ENCODE data around the gene ODC1. TPM values are rescaled to one million over a fixed set of nuclear protein-coding genes. Genes with fewer than 3 reads are reported as not detected.

ODC1 gene
- total and polyA plus RNA-seq, 12 donors, result 6.4 to 204 (median 23.1) TPM

- H3K4me3 ChIP-seq, result no peak overlapping the region
- peaks cover 0 to 7% of the 10 kb centered on the region in 2 donors for H3K4me1 ChIP-seq (replicated peaks in 1 of 2)
- no peak for TF ChIP-seq POLR2A (IDR thresholded peaks at IDR 0.05)
- TF ChIP-seq, protein P1, sequence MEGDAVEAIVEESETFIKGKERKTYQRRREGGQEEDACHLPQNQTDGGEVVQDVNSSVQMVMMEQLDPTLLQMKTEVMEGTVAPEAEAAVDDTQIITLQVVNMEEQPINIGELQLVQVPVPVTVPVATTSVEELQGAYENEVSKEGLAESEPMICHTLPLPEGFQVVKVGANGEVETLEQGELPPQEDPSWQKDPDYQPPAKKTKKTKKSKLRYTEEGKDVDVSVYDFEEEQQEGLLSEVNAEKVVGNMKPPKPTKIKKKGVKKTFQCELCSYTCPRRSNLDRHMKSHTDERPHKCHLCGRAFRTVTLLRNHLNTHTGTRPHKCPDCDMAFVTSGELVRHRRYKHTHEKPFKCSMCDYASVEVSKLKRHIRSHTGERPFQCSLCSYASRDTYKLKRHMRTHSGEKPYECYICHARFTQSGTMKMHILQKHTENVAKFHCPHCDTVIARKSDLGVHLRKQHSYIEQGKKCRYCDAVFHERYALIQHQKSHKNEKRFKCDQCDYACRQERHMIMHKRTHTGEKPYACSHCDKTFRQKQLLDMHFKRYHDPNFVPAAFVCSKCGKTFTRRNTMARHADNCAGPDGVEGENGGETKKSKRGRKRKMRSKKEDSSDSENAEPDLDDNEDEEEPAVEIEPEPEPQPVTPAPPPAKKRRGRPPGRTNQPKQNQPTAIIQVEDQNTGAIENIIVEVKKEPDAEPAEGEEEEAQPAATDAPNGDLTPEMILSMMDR (IDR thresholded peaks at IDR 0.05), result peak; percentile 94 to 98 (median 96)
- WGBS, 4 donors, result 10 to 50% (median 36%) methylated on average over 5 to 28 of the region's 28 CpGs
- H3K27ac ChIP-seq, result no peak overlapping the region
- intact Hi-C loops (cut with DNase I), result loop anchor here (2.0 to 10.0 kb wide), 6 partner anchors 230 to 638 kb away; no protein-coding TSS in a partner anchor
- no peaks in the 10 kb centered on the region for H3K9me3 ChIP-seq (replicated peaks in 1 of 3)
- no peaks in the 10 kb centered on the region for H3K27me3 ChIP-seq
- peaks cover 0 to 8% of the 10 kb centered on the region in 2 donors for H3K36me3 ChIP-seq (replicated peaks in 1 of 2)
- peak; percentile 67 to 84 (median 73) for DNase-seq
These were observed 13.0 kb downstream of the ODC1 start for GRCh38 chr2:10434886-10435819.

DNA sequence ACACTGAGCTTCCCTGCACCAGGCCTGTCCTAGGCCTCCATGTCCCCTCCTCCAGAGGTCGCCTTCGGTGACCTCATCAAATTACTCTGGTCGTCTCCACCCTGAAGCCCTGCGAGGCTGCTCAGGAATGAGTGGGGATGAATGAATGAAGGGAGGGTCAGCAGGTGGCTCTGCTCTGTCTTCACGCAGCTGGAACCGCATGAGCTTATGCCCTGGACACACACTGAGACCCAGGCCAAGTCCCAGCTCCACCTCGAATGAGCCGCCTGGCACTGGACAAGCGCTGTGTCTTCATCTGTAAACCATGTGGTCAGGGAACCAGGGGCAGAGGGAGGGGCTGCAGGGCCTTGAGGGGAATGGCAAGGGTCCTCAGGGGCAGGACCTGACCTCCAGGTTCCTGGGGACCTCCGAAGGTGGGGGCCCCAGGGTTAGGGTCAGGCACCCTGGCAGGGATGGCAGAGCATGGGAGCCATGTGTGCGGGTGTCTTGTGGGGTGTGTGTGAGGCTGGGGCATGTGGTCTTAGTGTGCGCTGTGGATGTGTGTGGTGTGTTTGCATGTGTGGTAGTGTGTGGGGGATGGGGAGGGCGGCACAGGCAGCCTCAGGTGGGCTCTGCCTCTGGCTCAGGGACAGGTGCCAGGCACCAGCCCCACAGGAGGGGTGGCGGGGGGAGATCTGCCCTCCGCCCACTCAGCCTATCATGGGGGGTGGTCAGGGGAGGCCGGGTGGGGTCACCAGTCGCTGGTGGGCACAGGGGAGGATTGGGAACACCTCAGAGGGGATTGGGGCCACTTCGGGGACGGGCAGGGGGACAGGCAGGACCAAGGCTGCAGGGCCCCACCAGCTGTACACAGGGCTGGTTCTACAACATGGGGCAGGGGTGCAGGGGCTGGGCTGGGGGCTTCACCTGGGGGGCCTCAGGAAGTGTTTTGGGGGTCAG is 13.9 kb downstream of the ODC1 start:
- no peak for DNase-seq
- Histone ChIP-seq H3K4me3 (no peak overlapping the region), H3K36me3 (replicated peaks in 1 of 2) (no peaks in the 10 kb centered on the region), H3K27ac (no peak overlapping the region), H3K27me3 (no peaks in the 10 kb centered on the region), H3K9me3 (replicated peaks in 1 of 3) (no peaks in the 10 kb centered on the region), H3K4me1 (replicated peaks in 1 of 2) (peaks cover 0 to 7% of the 10 kb centered on the region in 2 donors)
- intact Hi-C loops (cut with DNase I), result loop anchor here (2.0 to 10.0 kb wide), 3 partner anchors 231 to 362 kb away; no protein-coding TSS in a partner anchor
- no peak for TF ChIP-seq POLR2A (IDR thresholded peaks at IDR 0.05)
- TF ChIP-seq, protein P1 (IDR thresholded peaks at IDR 0.05), result no peak
- 72 to 88% (median 79%) methylated on average over 3 to 19 of the region's 19 CpGs for WGBS, 4 donors

DNA sequence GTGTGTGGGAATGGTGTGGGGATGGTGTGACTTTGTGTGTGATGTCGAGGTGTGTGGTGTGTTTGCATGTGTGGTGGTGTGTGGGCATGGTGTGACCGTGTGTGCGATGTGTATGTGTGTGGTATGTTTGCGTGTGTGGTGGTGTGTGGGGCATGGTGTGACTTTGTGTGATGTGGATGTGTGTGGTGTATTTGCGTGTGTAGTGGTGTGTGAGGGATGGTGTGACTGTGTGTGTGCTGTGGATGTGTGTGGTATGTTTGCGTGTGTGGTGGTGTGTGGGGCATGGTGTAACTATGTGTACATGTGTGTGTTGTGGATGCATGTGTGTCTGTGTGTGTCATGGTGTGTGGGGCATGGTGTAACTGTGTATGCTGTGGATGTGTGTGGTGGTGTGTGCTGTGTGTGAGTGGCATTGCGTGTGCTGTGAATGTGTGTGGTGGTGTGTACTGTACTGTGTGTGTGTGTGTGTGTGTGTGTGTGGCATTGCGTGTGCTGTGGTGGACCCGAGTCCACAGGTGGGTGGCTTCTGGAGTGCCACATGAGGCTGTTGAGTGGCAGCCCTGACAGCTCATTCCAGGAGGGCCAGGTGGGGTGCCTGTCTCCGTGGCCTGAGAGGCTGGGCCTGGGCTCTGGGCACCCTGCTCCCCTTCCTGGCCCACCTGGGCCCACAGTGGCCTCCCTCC is 14.7 kb downstream of the ODC1 start:
- H3K4me3 ChIP-seq, result no peak overlapping the region
- no peak for DNase-seq
- H3K4me1 ChIP-seq (replicated peaks in 1 of 2), result peaks cover 0 to 7% of the 10 kb centered on the region in 2 donors
- H3K9me3 ChIP-seq (replicated peaks in 1 of 3), result no peaks in the 10 kb centered on the region
- intact Hi-C loops (cut with DNase I), result loop anchor here (5.0 to 10.0 kb wide), 2 partner anchors 231 to 361 kb away; no protein-coding TSS in a partner anchor
- H3K27ac ChIP-seq, result no peak overlapping the region
- no peaks in the 10 kb centered on the region for H3K27me3 ChIP-seq
- H3K36me3 ChIP-seq (replicated peaks in 1 of 2), result no peaks in the 10 kb centered on the region
- TF ChIP-seq, protein P1 (IDR thresholded peaks at IDR 0.05), result no peak
- no peak for TF ChIP-seq POLR2A (IDR thresholded peaks at IDR 0.05)
- 92 to 95% (median 93%) methylated on average over 10 of the region's 10 CpGs for WGBS, 4 donors
